Neural cell (in vitro differentiated cells): Measurements from ENCODE around the gene LRIF1. TPM values are rescaled to one million over a fixed set of nuclear protein-coding genes. Genes with fewer than 3 reads are reported as not detected.
"Not testable (repeated sequence)": the region's sequence is repeated elsewhere in the genome, so short reads cannot be mapped to it uniquely, and the experiment has no call there.

ENCODE experiments used
- H2AFZ ChIP-seq: fragments of 200-600, 300-800 bp; sonication (generic), shearing (Covaris generic); 2 replicates; pipeline ENCODE4 v1.6.0; 2014; ENCODE audit warnings: low read depth, mild to moderate bottlenecking, antibody characterized with exemption, low read length, moderate library complexity
- H3F3A ChIP-seq: fragments of 200-600 bp; shearing (Covaris generic); 2 replicates; pipeline ENCODE4 v1.6.1; 2016; ENCODE audit warnings: mild to moderate bottlenecking, moderate library complexity, mixed read lengths, antibody characterized with exemption, low read length; ENCODE audit not compliant: insufficient read depth, poor library complexity, severe bottlenecking
- H3K27ac ChIP-seq: fragments of 200-600, 300-800 bp; sonication (generic), shearing (Covaris generic); 2 replicates; pipeline ENCODE4 v1.5.1; 2014; ENCODE audit warnings: mild to moderate bottlenecking, low read length, moderate library complexity
- H3K27me3 ChIP-seq: fragments of 300-800, 200-600 bp; sonication (generic), shearing (Covaris generic); 2 replicates; pipeline ENCODE4 v1.6.0; 2014; ENCODE audit warnings: mild to moderate bottlenecking, low read depth, low read length, moderate library complexity; ENCODE audit not compliant: insufficient read depth
- H3K36me3 ChIP-seq: fragments of 300-800, 200-600 bp; sonication (generic), shearing (Covaris generic); 2 replicates; pipeline ENCODE4 v1.5.1; 2014; ENCODE audit warnings: mild to moderate bottlenecking, antibody characterized with exemption, low read length, moderate library complexity; ENCODE audit not compliant: insufficient read depth
- H3K4me2 ChIP-seq: fragments of 300-800, 200-600 bp; sonication (generic), shearing (Covaris generic); 2 replicates; pipeline ENCODE4 v1.6.0; 2014; ENCODE audit warnings: mild to moderate bottlenecking, low read length
- H3K4me3 ChIP-seq: fragments of 300-800, 200-600 bp; sonication (generic), shearing (Covaris generic); 2 replicates; pipeline ENCODE4 v1.5.1; 2014; ENCODE audit warnings: mild to moderate bottlenecking, low read length, moderate library complexity
- H3K79me2 ChIP-seq: fragments of 200-600 bp; shearing (Covaris generic); replicated peaks from 2 replicates; pipeline ENCODE4 v1.6.0; 2014; ENCODE audit warnings: mild to moderate bottlenecking, low read length, moderate library complexity; ENCODE audit not compliant: insufficient read depth
- H3K9ac ChIP-seq: fragments of 300-800, 200-600 bp; sonication (generic), shearing (Covaris generic); 2 replicates; pipeline ENCODE4 v1.6.1; 2016; ENCODE audit warnings: mild to moderate bottlenecking, low read length, mixed read lengths
- H3K9me2 ChIP-seq: fragments of 200-600 bp; shearing (Covaris generic); 2 replicates; pipeline ENCODE4 v1.6.1; 2016; ENCODE audit warnings: mild to moderate bottlenecking, low read length, mixed read lengths; ENCODE audit not compliant: insufficient read depth
- H3K9me3 ChIP-seq: fragments of 200-600, 300-800 bp; sonication (generic), shearing (Covaris generic); 2 replicates; pipeline ENCODE4 v1.6.1; 2016; ENCODE audit warnings: mild to moderate bottlenecking, mixed run types, low read length, moderate library complexity, mixed read lengths
- H4K20me1 ChIP-seq: fragments of 200-600 bp; shearing (Covaris generic); 2 replicates; pipeline ENCODE4 v1.6.1; 2016; ENCODE audit warnings: mild to moderate bottlenecking, mixed run types; ENCODE audit not compliant: insufficient read depth
- CTCF ChIP-seq: fragments of 450-650 bp; IDR thresholded peaks from 2 replicates; pipeline ENCODE4 v1.5.1; 2014; ENCODE audit warnings: antibody characterized with exemption, mild to moderate bottlenecking, moderate library complexity; ENCODE audit not compliant: poor library complexity, severe bottlenecking
- EP300 ChIP-seq: fragments of 450-650 bp; conservative IDR thresholded peaks from 2 replicates; pipeline ENCODE4 v1.6.1; 2014; ENCODE audit warnings: antibody characterized with exemption, mild to moderate bottlenecking, moderate library complexity; ENCODE audit not compliant: poor library complexity, severe bottlenecking
- EZH2 ChIP-seq: fragments of 200-600, 300-800 bp; shearing (Covaris generic), sonication (generic); IDR thresholded peaks from 2 replicates; pipeline ENCODE4 v1.6.1; 2014; ENCODE audit warnings: antibody characterized with exemption, low read length, borderline replicate concordance, mild to moderate bottlenecking; ENCODE audit not compliant: insufficient read depth, poor library complexity, severe bottlenecking
- MXI1 ChIP-seq: fragments of 450-650 bp; conservative IDR thresholded peaks from 2 replicates; pipeline ENCODE4 v1.6.1; 2014; ENCODE audit warnings: antibody characterized with exemption, mild to moderate bottlenecking; ENCODE audit not compliant: poor library complexity, severe bottlenecking
- POLR2AphosphoS5 ChIP-seq: IDR thresholded peaks from 2 replicates; pipeline ENCODE4 v1.6.1; 2012
- RAD21 ChIP-seq: fragments of 450-650 bp; conservative IDR thresholded peaks from 2 replicates; pipeline ENCODE4 v1.6.1; 2014; ENCODE audit warnings: antibody characterized with exemption, mild to moderate bottlenecking, moderate library complexity
- REST ChIP-seq: IDR thresholded peaks from 2 replicates; pipeline ENCODE4 v1.6.1; 2012; ENCODE audit warnings: borderline replicate concordance
- SMC3 ChIP-seq: fragments of 450-650 bp; conservative IDR thresholded peaks from 2 replicates; pipeline ENCODE4 v1.6.1; 2014; ENCODE audit warnings: antibody characterized with exemption, mild to moderate bottlenecking, moderate library complexity; ENCODE audit not compliant: poor library complexity
- TAF1 ChIP-seq: IDR thresholded peaks from 2 replicates; pipeline ENCODE4 v1.6.1; 2012; ENCODE audit warnings: low read depth
- polyA plus RNA-seq: library from polyadenylated mRNA; depleted of rRNA; stranded (reverse); fragments of >200 nt; gene quantifications from 2 replicates; pipeline ENCODE4 v1.2.3, GENCODE V29; 2014

The LRIF1 gene
- polyA plus RNA-seq, 1 donor from 2014 or later = 26.8 TPM

- H3K9me3 ChIP-seq = no peaks in the 10 kb centered on the region
- H3K36me3 ChIP-seq = no peaks in the 10 kb centered on the region
- no peak overlapping the region for H3K4me3 ChIP-seq
- no peaks in the 10 kb centered on the region for H3F3A ChIP-seq
- H2AFZ ChIP-seq = no peak overlapping the region
- H3K79me2 ChIP-seq = no peaks in the 10 kb centered on the region
- H4K20me1 ChIP-seq = no peaks in the 10 kb centered on the region
- H3K9ac ChIP-seq = no peak overlapping the region
- H3K4me2 ChIP-seq = no peak overlapping the region
- H3K27ac ChIP-seq = no peak overlapping the region
- TF ChIP-seq EZH2 (no peak), REST (no peak)
- H3K9me2 ChIP-seq = no peaks in the 10 kb centered on the region
- H3K27me3 ChIP-seq = no peaks in the 10 kb centered on the region
Observed at GRCh38 chr1:110936567-110936966, 27.2 kb downstream of the LRIF1 start.

GRCh38 chr1:110931097-110931496, 32.6 kb downstream of the LRIF1 start:
- not testable (repeated sequence) for H2AFZ ChIP-seq, H3K9ac ChIP-seq, H3F3A ChIP-seq, H3K36me3 ChIP-seq, H3K9me3 ChIP-seq, H3K4me3 ChIP-seq, H3K9me2 ChIP-seq, H3K27ac ChIP-seq, H3K79me2 ChIP-seq, H3K4me2 ChIP-seq, H4K20me1 ChIP-seq, H3K27me3 ChIP-seq

- Histone ChIP-seq H3K4me2 (no peak overlapping the region), H3K27ac (no peak overlapping the region), H3K79me2 (no peaks in the 10 kb centered on the region), H2AFZ (no peak overlapping the region), H3K36me3 (no peaks in the 10 kb centered on the region), H3K27me3 (no peaks in the 10 kb centered on the region), H3K4me3 (no peak overlapping the region), H4K20me1 (no peaks in the 10 kb centered on the region), H3K9ac (no peak overlapping the region), H3F3A (no peaks in the 10 kb centered on the region), H3K9me2 (no peaks in the 10 kb centered on the region), H3K9me3 (no peaks in the 10 kb centered on the region)
- TF ChIP-seq SMC3 (no peak), POLR2AphosphoS5 (no peak), TAF1 (no peak), CTCF (no peak), REST (no peak), RAD21 (no peak), EP300 (no peak), EZH2 (no peak), MXI1 (no peak)
Observed at GRCh38 chr1:110928904-110929303, 34.8 kb downstream of the LRIF1 start.
